HG03460 (cell line): ENCODE results near the gene TRABD2B.

ENCODE experiments used
- ATAC-seq: cut with Tn5 transposase; IDR thresholded peaks from one replicate; pipeline ENCODE4 v1.9.1; 2021; ENCODE audit not compliant: unreplicated experiment

Gene TRABD2B

GRCh38 chr1:47938520-47938919 is 58.7 kb downstream of the TRABD2B start:
- ATAC-seq, result no peak

- ATAC-seq, result no peak
Observed at GRCh38 chr1:47937586-47938254, 59.5 kb downstream of the TRABD2B start.

- no peak for ATAC-seq
Observed at GRCh38 chr1:47936916-47937551, 60.2 kb downstream of the TRABD2B start.

- no peak for ATAC-seq
Observed at GRCh38 chr1:47935856-47936255, 61.3 kb downstream of the TRABD2B start.

- no peak for ATAC-seq
Observed at GRCh38 chr1:47935163-47935562, 62.0 kb downstream of the TRABD2B start.

- no peak for ATAC-seq
Observed at GRCh38 chr1:47934243-47934805, 62.9 kb downstream of the TRABD2B start.

- no peak for ATAC-seq
Observed at GRCh38 chr1:47932743-47933142, 64.4 kb downstream of the TRABD2B start.

GRCh38 chr1:47931395-47931794 is 65.8 kb downstream of the TRABD2B start:
- no peak for ATAC-seq

GRCh38 chr1:47930210-47930840 is 66.9 kb downstream of the TRABD2B start:
- no peak for ATAC-seq

GRCh38 chr1:47927165-47927564 is 70.0 kb downstream of the TRABD2B start:
- no peak for ATAC-seq

GRCh38 chr1:47926461-47926999 is 70.7 kb downstream of the TRABD2B start:
- ATAC-seq, result no peak

- ATAC-seq, result no peak
Observed at GRCh38 chr1:47924270-47925048, 72.7 kb downstream of the TRABD2B start.

- ATAC-seq, result no peak
Observed at GRCh38 chr1:47921935-47922415, 75.2 kb downstream of the TRABD2B start.

GRCh38 chr1:47919113-47919833 is 77.9 kb downstream of the TRABD2B start:
- ATAC-seq, result no peak

GRCh38 chr1:47918257-47918867 is 78.8 kb downstream of the TRABD2B start:
- ATAC-seq, result no peak

- no peak for ATAC-seq
Observed at GRCh38 chr1:47917687-47918086, 79.5 kb downstream of the TRABD2B start.

GRCh38 chr1:47915677-47916353 is 81.4 kb downstream of the TRABD2B start:
- no peak for ATAC-seq

GRCh38 chr1:47914952-47915676 is 82.1 kb downstream of the TRABD2B start:
- ATAC-seq, result no peak
